Iris pigment epithelial cell (primary cell): ENCODE measurements around the gene MAFF.
"Not testable (repeated sequence)": the region's sequence is repeated elsewhere in the genome, so short reads cannot be mapped to it uniquely, and the experiment has no call there.

ENCODE experiments used
- DNase-seq: peaks from one replicate; pipeline ENCODE4 v3.0.0-alpha.2; 2011; ENCODE audit warnings: low read depth

MAFF gene

GRCh38 chr22:38223289-38223960 is 21.6 kb downstream of the MAFF start:
- no peak for DNase-seq

- no peak for DNase-seq
Measured at GRCh38 chr22:38226853-38227649, 25.3 kb downstream of the MAFF start.

- peak; percentile 41 for DNase-seq
Measured at GRCh38 chr22:38228326-38228872, 26.6 kb downstream of the MAFF start.

- peak; percentile 76 for DNase-seq
Measured at GRCh38 chr22:38228873-38229740, 27.3 kb downstream of the MAFF start.

GRCh38 chr22:38230108-38230825 is 28.5 kb downstream of the MAFF start:
- peak; percentile 51 for DNase-seq

GRCh38 chr22:38230916-38231315 is 29.1 kb downstream of the MAFF start:
- no peak for DNase-seq

GRCh38 chr22:38232196-38232595 is 30.4 kb downstream of the MAFF start:
- no peak for DNase-seq

GRCh38 chr22:38233427-38233826 is 31.6 kb downstream of the MAFF start:
- peak; percentile 39 for DNase-seq

GRCh38 chr22:38233856-38234255 is 32.1 kb downstream of the MAFF start:
- not testable (repeated sequence) for DNase-seq

- DNase-seq, result no peak
Measured at GRCh38 chr22:38235240-38235850, 33.6 kb downstream of the MAFF start.

- no peak for DNase-seq
Measured at GRCh38 chr22:38236786-38237185, 35.0 kb downstream of the MAFF start.

GRCh38 chr22:38238519-38239071 is 36.8 kb downstream of the MAFF start:
- DNase-seq, result no peak

- peak; percentile 87 for DNase-seq
Measured at GRCh38 chr22:38239101-38239761, 37.4 kb downstream of the MAFF start.

GRCh38 chr22:38240734-38241252 is 39.0 kb downstream of the MAFF start:
- DNase-seq, result peak; percentile 91

- DNase-seq, result peak; percentile 78
Measured at GRCh38 chr22:38243007-38243765, 41.4 kb downstream of the MAFF start.

- DNase-seq, result no peak
Measured at GRCh38 chr22:38244106-38244505, 42.3 kb downstream of the MAFF start.

GRCh38 chr22:38246046-38246658 is 44.4 kb downstream of the MAFF start:
- DNase-seq, result no peak

- DNase-seq, result no peak
Measured at GRCh38 chr22:38246692-38247091, 44.9 kb downstream of the MAFF start.

GRCh38 chr22:38247713-38248112 is 45.9 kb downstream of the MAFF start:
- no peak for DNase-seq
